GM12864 (cell line): ENCODE data around the gene TMEM127.
A peak's percentile ranks its signal among the peaks of the same experiment; 100 is the strongest.

ENCODE experiments used
- DNase-seq: peaks from one replicate; pipeline ENCODE4 v3.0.0-alpha.2; 2011; ENCODE audit warnings: low read depth
- H3K4me3 ChIP-seq: 2 replicates; pipeline ENCODE4 v1.5.1; 2011; ENCODE audit warnings: mild to moderate bottlenecking, low read depth, low read length, control low read depth
- CTCF ChIP-seq: IDR thresholded peaks from 2 replicates; pipeline ENCODE4 v1.5.1; 2011; ENCODE audit warnings: low read depth, mild to moderate bottlenecking, moderate library complexity, low read length, control low read depth, inconsistent platforms; ENCODE audit errors: missing control alignments

Gene TMEM127

GRCh38 chr2:96265840-96266679 lies at the start of gene TMEM127, which contains the start of gene CIAO1:
Gene TMEM127, minus strand, starts transcription at chr2:96265997. Its CDS starts 616 bp downstream, at chr2:96265381.
Gene CIAO1, plus strand, starts transcription at chr2:96266225. Its CDS starts 126 bp downstream, at chr2:96266351.
- H3K4me3 ChIP-seq = peak within 1 kb of the TSS; percentile 76
- TF ChIP-seq CTCF = peak; percentile 58
- peak; percentile 89 for DNase-seq

- H3K4me3 ChIP-seq = no peak overlapping the region
- TF ChIP-seq CTCF = no peak
- DNase-seq = no peak
These were observed 49.2 kb upstream of the TMEM127 start for GRCh38 chr2:96315005-96315399.

- TF ChIP-seq CTCF = no peak
- no peak overlapping the region for H3K4me3 ChIP-seq
- DNase-seq = no peak
These were observed 42.5 kb upstream of the TMEM127 start for GRCh38 chr2:96308248-96308647.

- peak overlapping the region; percentile 72 for H3K4me3 ChIP-seq
- DNase-seq = no peak
- no peak for TF ChIP-seq CTCF
These were observed 40.6 kb upstream of the TMEM127 start for GRCh38 chr2:96306370-96306769.

GRCh38 chr2:96305979-96306308 lies 40.1 kb upstream of the TMEM127 start:
- DNase-seq = no peak
- TF ChIP-seq CTCF = no peak
- peak overlapping the region; percentile 72 for H3K4me3 ChIP-seq

GRCh38 chr2:96305091-96305978 lies 39.5 kb upstream of the TMEM127 start, which contains the start of gene SNRNP200:
Gene SNRNP200, minus strand, starts transcription at chr2:96305546. Its CDS starts 109 bp downstream, at chr2:96305437.
- no peak for TF ChIP-seq CTCF
- DNase-seq = peak; percentile 67
- H3K4me3 ChIP-seq = peak within 1 kb of the TSS; percentile 72
